HFFc6 (cell line): ENCODE results near the gene SUSD1. TPM values are rescaled to one million over a fixed set of nuclear protein-coding genes. Genes with fewer than 3 reads are reported as not detected.

Source experiments
- DNase-seq: peaks from one replicate; pipeline ENCODE4 v3.0.0-alpha.2; 2018
- H3K27ac Mint-ChIP-seq: 2 replicates; pipeline ENCODE4 v1.8.0; 2020; ENCODE audit warnings: mild to moderate bottlenecking, mixed read lengths
- H3K27me3 Mint-ChIP-seq: 2 replicates; pipeline ENCODE4 v1.8.0; 2021; ENCODE audit warnings: mild to moderate bottlenecking, moderate library complexity, mixed read lengths; ENCODE audit not compliant: insufficient read depth
- H3K36me3 Mint-ChIP-seq: 2 replicates; pipeline ENCODE4 v1.8.0; 2021; ENCODE audit warnings: low read depth, mixed read lengths
- H3K4me1 Mint-ChIP-seq: 2 replicates; pipeline ENCODE4 v1.8.0; 2020; ENCODE audit warnings: low read depth, mixed read lengths
- H3K4me3 Mint-ChIP-seq: 2 replicates; pipeline ENCODE4 v1.8.0; 2020; ENCODE audit warnings: mild to moderate bottlenecking, moderate library complexity, mixed read lengths
- H3K9me3 Mint-ChIP-seq: 2 replicates; pipeline ENCODE4 v1.8.0; 2020; ENCODE audit warnings: mild to moderate bottlenecking, mixed read lengths
- CTCF ChIP-seq: fragments of 200-600 bp; sonication (generic); IDR thresholded peaks from 2 replicates; pipeline ENCODE4 v1.5.0; 2021; ENCODE audit warnings: antibody characterized with exemption, mild to moderate bottlenecking
- total RNA-seq, 6 experiments: library from RNA; stranded (reverse); fragmentation: NEBNext Ultra II Directional; extraction: Animal tissue kit (Norgen Biotek cat#: 25700); gene quantifications; 2 replicates in 1 of 6; 3 replicates in 5 of 6; pipeline ENCODE4 v1.2.3, GENCODE V29; 2021

The SUSD1 gene
- total RNA-seq, 6 experiments from 2014 or later = 3.5 to 9.4 (median 8.2) TPM

DNA sequence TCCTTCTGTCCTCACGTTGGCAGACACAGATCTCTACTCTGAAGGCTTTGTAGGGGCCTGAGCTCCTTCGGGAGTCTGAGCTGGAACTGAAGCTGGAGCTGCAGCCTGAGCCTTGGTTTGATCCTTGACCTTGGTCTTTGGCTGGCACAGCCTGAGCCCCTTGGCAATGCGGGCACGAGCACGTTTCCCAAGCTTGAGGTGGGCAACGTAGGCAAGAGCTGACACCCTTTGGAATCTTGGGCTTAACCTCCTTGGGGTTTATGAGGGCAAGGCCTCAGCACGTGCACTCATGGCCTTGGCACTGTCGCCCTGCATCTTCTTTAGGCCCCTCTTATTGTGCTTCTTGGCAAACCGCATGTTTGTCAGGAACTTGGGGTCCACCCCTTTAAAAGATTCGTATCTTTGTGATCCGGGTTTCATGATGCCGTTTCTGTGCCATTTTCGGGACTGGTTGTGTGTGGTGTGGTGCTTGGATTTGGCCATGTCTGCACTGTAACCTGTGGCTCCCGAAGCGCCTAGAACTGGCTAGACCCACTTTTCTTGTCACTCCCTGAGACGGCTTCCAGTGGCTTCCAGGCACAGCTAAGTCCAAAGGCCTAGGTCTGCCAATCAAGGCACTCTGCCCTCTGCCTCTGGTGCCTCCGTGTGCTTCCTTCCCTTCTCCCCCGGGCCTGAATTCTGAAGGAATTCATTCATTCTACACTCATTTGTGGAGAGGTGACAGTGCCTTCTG lies 1.4 kb downstream of the SUSD1 start:
- H3K36me3 Mint-ChIP-seq = peaks cover 17% of the 10 kb centered on the region
- no peak for DNase-seq
- H3K9me3 Mint-ChIP-seq = no peaks in the 10 kb centered on the region
- peak overlapping the region; percentile 88 for H3K4me3 Mint-ChIP-seq
- H3K27me3 Mint-ChIP-seq = peaks cover 8% of the 10 kb centered on the region
- H3K27ac Mint-ChIP-seq = no peak overlapping the region
- peaks cover 15% of the 10 kb centered on the region for H3K4me1 Mint-ChIP-seq
- TF ChIP-seq CTCF = no peak

DNA sequence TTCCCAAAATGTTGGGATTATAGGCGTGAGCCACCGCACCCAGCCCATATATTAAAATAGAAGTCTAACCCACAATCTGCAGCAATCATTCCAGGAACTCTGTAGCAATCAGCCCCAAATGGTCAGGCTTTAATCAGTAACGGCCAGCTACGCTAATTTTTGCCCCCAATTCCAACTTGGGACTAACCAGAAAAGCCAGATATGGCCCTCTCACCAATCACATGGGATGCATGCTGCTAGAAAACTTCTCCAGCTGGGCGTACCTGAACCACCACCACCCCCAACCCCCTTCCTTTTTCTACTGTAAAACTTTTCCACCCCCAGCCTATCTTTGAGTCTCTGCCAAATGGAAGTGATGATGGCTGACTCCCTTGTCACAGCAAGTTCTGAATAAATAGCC lies 4.1 kb downstream of the SUSD1 start:
- Mint-ChIP-seq H3K9me3 (no peaks in the 10 kb centered on the region), H3K27me3 (peaks cover 5% of the 10 kb centered on the region; the same call in 1 of the 2 replicates), H3K27ac (no peak overlapping the region), H3K4me1 (peaks cover 20% of the 10 kb centered on the region), H3K36me3 (peaks cover 17% of the 10 kb centered on the region), H3K4me3 (no peak overlapping the region)
- no peak for TF ChIP-seq CTCF
- DNase-seq = no peak

DNA sequence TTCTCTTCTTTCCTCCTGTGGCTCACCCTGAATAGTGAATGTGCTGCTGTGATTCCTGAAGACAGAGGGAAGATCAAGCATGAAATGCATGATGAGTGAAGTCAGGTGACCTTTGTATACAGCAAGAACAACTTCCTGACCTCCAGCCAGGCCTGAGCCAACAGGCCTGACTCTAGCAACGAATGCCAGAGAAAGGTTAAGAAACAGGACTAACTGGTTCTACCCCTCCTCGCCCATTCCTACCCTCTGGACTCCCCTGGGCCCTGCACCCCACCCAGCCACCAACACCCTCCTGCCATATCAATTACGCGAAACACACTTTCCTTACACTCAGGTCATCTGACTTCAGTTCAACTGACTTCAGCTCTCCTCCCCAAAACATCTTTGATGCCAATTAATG lies 4.9 kb downstream of the SUSD1 start:
- H3K27ac Mint-ChIP-seq = no peak overlapping the region
- TF ChIP-seq CTCF = no peak
- peaks cover 1% of the 10 kb centered on the region; the same call in 1 of the 2 replicates for H3K27me3 Mint-ChIP-seq
- H3K9me3 Mint-ChIP-seq = no peaks in the 10 kb centered on the region
- DNase-seq = no peak
- peaks cover 17% of the 10 kb centered on the region for H3K36me3 Mint-ChIP-seq
- peaks cover 26% of the 10 kb centered on the region for H3K4me1 Mint-ChIP-seq
- no peak overlapping the region for H3K4me3 Mint-ChIP-seq

- DNase-seq = no peak
- Mint-ChIP-seq H3K27ac (no peak overlapping the region), H3K27me3 (peaks cover under 1% of the 10 kb centered on the region; the same call in 1 of the 2 replicates), H3K9me3 (no peaks in the 10 kb centered on the region), H3K36me3 (peaks cover 16% of the 10 kb centered on the region), H3K4me3 (no peak overlapping the region), H3K4me1 (peaks cover 23% of the 10 kb centered on the region)
- no peak for TF ChIP-seq CTCF
Measured at GRCh38 chr9:112169368-112169767, 5.7 kb downstream of the SUSD1 start.

DNA sequence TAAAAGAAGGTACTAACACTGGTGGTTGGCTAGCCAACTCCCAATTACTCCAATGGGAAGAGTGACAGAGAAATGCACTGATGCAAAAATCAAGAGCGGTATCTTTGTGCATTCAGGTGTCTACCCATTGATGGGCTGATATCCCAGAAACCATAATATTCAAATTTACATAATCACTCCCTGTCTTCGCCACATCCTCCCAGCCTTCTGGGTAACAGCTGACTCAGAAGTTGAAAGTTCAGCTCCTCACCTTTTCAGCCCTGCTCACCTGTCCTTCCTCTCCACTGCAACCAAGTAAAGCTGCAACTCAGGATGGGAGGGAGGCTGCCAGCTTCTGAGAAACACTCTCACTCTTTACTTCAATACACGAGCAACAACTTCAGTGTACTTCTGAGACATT lies 6.9 kb downstream of the SUSD1 start:
- no peaks in the 10 kb centered on the region for H3K9me3 Mint-ChIP-seq
- H3K4me3 Mint-ChIP-seq = no peak overlapping the region
- no peak overlapping the region for H3K27ac Mint-ChIP-seq
- DNase-seq = no peak
- H3K36me3 Mint-ChIP-seq = peaks cover 10% of the 10 kb centered on the region
- no peak for TF ChIP-seq CTCF
- peaks cover 17% of the 10 kb centered on the region for H3K4me1 Mint-ChIP-seq
- H3K27me3 Mint-ChIP-seq = no peaks in the 10 kb centered on the region; the same call in 1 of the 2 replicates
